Subcutaneous abdominal adipose tissue (tissue), 5 donors: ENCODE data around the gene FNDC8.

Experiments used
- H3K27ac ChIP-seq: one replicate; pipeline ENCODE4 v1.7.0; 2013; ENCODE audit warnings: low read depth, mild to moderate bottlenecking, inconsistent platforms, low read length, moderate library complexity
- H3K27me3 ChIP-seq, 5 donors: one replicate each; pipeline ENCODE4 v1.7.0; 2013; ENCODE audit warnings: low read length in 5 of 5, inconsistent platforms in 1 of 5; ENCODE audit not compliant: control insufficient read depth in 5 of 5, insufficient read depth in 4 of 5
- H3K36me3 ChIP-seq, 5 donors: one replicate each; pipeline ENCODE4 v1.7.0; 2013; ENCODE audit warnings: low read length in 5 of 5; ENCODE audit not compliant: control insufficient read depth in 5 of 5, insufficient read depth in 5 of 5
- H3K4me1 ChIP-seq, 5 donors: one replicate each; pipeline ENCODE4 v1.7.0; 2013; ENCODE audit warnings: low read length in 5 of 5, mild to moderate bottlenecking in 3 of 5, moderate library complexity in 1 of 5; ENCODE audit not compliant: control insufficient read depth in 5 of 5, insufficient read depth in 5 of 5
- H3K4me3 ChIP-seq, 5 donors: one replicate each; pipeline ENCODE4 v1.7.0; 2013; ENCODE audit warnings: low read length in 5 of 5, low read depth in 1 of 5
- H3K9ac ChIP-seq, 5 donors: one replicate each; pipeline ENCODE4 v1.7.0; 2013; ENCODE audit warnings: low read length in 5 of 5, mild to moderate bottlenecking in 4 of 5, moderate library complexity in 3 of 5
- H3K9me3 ChIP-seq, 5 donors: one replicate each; pipeline ENCODE4 v1.7.0; 2013; ENCODE audit warnings: low read length in 5 of 5; ENCODE audit not compliant: control insufficient read depth in 5 of 5
- donor health status: healthy.
- donor health status: healthy.
- donor health status: healthy.
- donor health status: healthy.
- donor health status: healthy.

Gene FNDC8

DNA sequence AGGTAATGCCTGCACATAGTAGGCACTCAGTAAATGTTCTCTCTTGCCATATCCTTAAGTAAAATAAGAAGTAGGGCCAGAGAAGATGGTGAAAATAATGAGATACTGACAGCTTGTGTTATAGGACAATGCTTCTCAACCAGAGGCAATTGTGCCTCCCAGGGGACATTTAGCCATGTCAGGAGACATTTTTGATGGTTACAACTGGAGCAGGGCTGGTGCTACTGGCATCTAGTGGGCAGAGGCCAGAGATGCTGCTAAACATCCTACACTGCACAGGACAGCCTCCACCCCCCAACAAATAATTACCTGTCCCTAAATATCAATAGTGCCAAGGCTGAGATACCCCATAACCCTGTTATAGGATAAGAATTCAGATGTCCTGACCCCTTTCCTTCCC lies 3.4 kb upstream of the FNDC8 start:
- Histone ChIP-seq H3K9ac (no peak overlapping the region), H3K4me3 (no peak overlapping the region), H3K27ac (no peak overlapping the region)

DNA sequence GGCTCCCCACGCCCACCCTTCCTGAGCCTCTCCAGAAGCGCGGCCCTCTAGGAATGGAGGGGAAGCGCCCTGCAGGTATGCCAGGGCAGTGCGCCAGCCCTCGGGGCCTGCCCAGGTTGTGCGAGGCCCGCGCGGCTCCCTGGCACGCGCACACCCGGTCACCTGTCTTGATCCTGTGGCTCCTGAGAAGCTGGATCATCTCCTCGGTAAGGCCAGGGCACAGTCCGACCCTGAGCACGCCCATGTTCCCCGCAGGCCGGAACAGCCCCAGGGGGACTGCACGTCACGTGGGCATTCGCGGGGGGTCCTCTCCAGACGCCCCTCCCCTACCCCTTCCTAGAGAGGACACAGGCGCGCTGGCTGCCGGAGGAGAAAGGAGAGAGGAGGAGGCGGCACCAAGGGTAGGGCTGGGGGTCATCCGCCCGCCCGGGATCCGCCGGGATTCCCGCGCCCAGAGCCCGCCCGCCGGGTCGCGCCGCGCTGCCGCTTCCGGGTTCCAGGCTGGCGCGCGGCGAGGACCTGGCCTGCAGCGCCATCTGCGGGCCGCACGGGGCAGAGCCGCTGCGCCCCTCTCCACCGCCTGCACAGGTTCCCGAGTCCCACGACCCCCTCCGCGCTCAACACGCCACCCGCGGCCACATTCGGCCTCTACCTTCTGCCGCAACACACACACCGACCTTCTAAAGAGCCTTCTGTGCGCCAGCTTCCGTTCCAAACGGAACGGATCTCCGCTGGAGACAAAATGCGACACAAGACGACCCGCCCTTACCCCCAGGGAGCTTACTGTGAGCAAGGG lies 1.8 kb upstream of the FNDC8 start, which contains the start of gene RAD51D:
Gene RAD51D (minus strand): TSS at position 491 of the 796 bp plus-strand sequence. CDS start 247 bp downstream, at position 244.
- Histone ChIP-seq H3K9me3 (no peaks in the 10 kb centered on the region), H3K36me3 (no peaks in the 10 kb centered on the region), H3K27me3 (no peaks in the 10 kb centered on the region), H3K4me1 (peaks cover 3 to 27% (median 19%) of the 10 kb centered on the region in 5 donors), H3K4me3 (peak within 1 kb of the TSS; percentile 80 to 95 (median 91)), H3K9ac (peak within 1 kb of the TSS in 4 of 5 donors; percentile 82 to 92 (median 86)), H3K27ac (peak within 1 kb of the TSS; percentile 54)

More for the DNA sequence above, 3.4 kb upstream of the FNDC8 start:
- no peaks in the 10 kb centered on the region for H3K27me3 ChIP-seq
- no peaks in the 10 kb centered on the region for H3K9me3 ChIP-seq
- H3K36me3 ChIP-seq = peaks cover 0 to under 1% (median 0%) of the 10 kb centered on the region in 5 donors
- peaks cover 3 to 27% (median 19%) of the 10 kb centered on the region in 5 donors for H3K4me1 ChIP-seq

DNA sequence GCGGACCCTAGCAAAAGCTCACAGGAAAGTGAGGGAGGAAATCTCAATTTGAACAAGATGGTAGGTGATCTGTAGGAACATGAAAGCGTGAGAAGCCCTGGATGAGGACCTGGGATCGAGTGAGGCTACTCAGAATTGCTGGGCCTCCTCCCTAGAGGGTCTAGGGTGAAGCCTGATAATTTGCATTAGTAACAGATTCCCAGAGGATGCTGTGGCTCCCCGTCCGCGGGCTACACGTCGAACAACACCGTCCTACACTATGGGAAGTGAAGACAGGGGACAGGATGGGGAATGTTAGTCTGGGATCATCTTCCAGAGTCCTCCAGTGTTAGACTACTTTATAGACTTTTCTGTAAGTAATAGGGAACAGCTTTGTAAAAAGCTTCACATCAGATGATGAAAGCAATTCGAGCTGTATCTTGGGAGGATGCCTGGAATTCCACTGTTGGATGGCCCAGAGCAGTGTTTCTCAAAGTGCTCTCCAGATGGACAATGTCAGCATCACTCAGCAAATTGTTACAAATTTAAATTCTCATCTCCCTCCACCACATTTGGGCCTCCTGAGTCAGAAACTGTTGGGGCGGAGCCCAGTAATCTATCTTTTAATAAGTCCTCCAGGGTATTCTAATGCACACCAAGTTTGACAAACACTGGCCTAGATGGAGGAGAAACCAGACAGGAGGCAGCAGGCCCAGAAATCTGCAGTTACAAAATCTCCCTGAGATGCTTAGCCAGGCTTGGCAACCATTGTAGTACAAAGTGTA lies 6.5 kb downstream of the FNDC8 start:
- H3K27ac ChIP-seq = no peak overlapping the region
- H3K4me1 ChIP-seq = peaks cover 3 to 20% (median 15%) of the 10 kb centered on the region in 5 donors
- no peak overlapping the region for H3K4me3 ChIP-seq
- H3K9me3 ChIP-seq = no peaks in the 10 kb centered on the region
- no peak overlapping the region for H3K9ac ChIP-seq
- no peaks in the 10 kb centered on the region for H3K27me3 ChIP-seq
- H3K36me3 ChIP-seq = peaks cover 0 to 22% (median 20%) of the 10 kb centered on the region in 5 donors

- Histone ChIP-seq H3K9me3 (no peaks in the 10 kb centered on the region), H3K36me3 (peaks cover 0 to 36% (median 34%) of the 10 kb centered on the region in 5 donors), H3K27me3 (no peaks in the 10 kb centered on the region), H3K4me3 (no peak overlapping the region), H3K9ac (no peak overlapping the region), H3K4me1 (peaks cover 3 to 20% (median 15%) of the 10 kb centered on the region in 5 donors), H3K27ac (no peak overlapping the region)
Measured at GRCh38 chr17:35129154-35129972, 7.9 kb downstream of the FNDC8 start.

GRCh38 chr17:35129973-35130351 lies 8.5 kb downstream of the FNDC8 start:
- Histone ChIP-seq H3K4me1 (peaks cover 3 to 20% (median 15%) of the 10 kb centered on the region in 5 donors), H3K27me3 (no peaks in the 10 kb centered on the region), H3K27ac (no peak overlapping the region), H3K9ac (no peak overlapping the region), H3K36me3 (peaks cover 0 to 42% (median 39%) of the 10 kb centered on the region in 5 donors), H3K9me3 (no peaks in the 10 kb centered on the region), H3K4me3 (no peak overlapping the region)

- no peak overlapping the region for H3K9ac ChIP-seq
- peaks cover 0 to 46% (median 43%) of the 10 kb centered on the region in 5 donors for H3K36me3 ChIP-seq
- no peak overlapping the region for H3K4me3 ChIP-seq
- no peaks in the 10 kb centered on the region for H3K9me3 ChIP-seq
- no peak overlapping the region for H3K27ac ChIP-seq
- H3K4me1 ChIP-seq = peaks cover 3 to 23% (median 15%) of the 10 kb centered on the region in 5 donors
- no peaks in the 10 kb centered on the region for H3K27me3 ChIP-seq
Measured at GRCh38 chr17:35130392-35130791, 9.0 kb downstream of the FNDC8 start.

GRCh38 chr17:35132099-35132498 lies 10.7 kb downstream of the FNDC8 start:
- peaks cover 3 to 25% (median 15%) of the 10 kb centered on the region in 5 donors for H3K4me1 ChIP-seq
- no peaks in the 10 kb centered on the region for H3K9me3 ChIP-seq
- H3K36me3 ChIP-seq = peaks cover 0 to 63% (median 60%) of the 10 kb centered on the region in 5 donors

DNA sequence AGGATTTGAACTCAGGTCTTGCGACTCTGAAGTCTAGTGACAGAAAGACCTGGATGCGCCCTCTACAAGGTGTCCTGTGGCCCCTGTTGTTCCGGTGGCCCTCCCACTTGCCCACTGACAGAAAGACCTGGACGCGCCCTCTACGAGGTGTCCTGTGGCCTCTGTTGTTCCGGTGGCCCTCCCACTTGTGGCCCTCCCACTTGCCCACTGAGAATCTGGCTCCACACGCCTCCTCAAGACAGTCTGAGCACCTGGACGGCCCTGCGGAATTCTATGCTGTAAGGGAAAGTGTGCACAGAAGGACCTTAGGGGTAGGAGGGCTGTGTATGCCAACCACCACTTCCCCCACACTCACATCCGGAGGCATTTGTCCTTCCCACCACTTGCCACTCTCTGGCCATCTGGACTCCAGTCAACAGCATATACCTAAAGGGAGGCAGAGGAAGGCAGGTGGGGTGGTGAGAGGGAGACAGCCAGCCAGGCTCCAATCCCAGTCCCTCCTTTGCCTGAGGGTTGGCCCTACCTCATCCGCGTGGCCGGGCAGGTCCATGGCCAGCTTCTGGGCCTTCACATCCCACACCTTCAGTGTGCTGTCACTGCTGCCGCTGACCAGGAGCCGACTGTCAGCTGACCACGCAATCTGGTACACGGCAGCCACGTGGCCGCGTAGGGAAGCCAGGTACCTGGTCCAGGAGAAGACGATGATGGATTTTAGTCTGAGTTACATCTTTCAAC lies 11.6 kb downstream of the FNDC8 start:
- Histone ChIP-seq H3K27me3 (no peaks in the 10 kb centered on the region), H3K9me3 (no peaks in the 10 kb centered on the region), H3K4me3 (no peak overlapping the region), H3K9ac (no peak overlapping the region), H3K36me3 (peaks cover 3 to 72% (median 68%) of the 10 kb centered on the region in 5 donors), H3K4me1 (peaks cover 3 to 25% (median 15%) of the 10 kb centered on the region in 5 donors), H3K27ac (no peak overlapping the region)

More at GRCh38 chr17:35132099-35132498, 10.7 kb downstream of the FNDC8 start:
- H3K9ac ChIP-seq = peak overlapping the region in 1 of 5 donors; percentile 33
- H3K27me3 ChIP-seq = no peaks in the 10 kb centered on the region
- no peak overlapping the region for H3K4me3 ChIP-seq
- no peak overlapping the region for H3K27ac ChIP-seq

- H3K9me3 ChIP-seq = no peaks in the 10 kb centered on the region
- H3K4me3 ChIP-seq = no peak overlapping the region
- H3K27ac ChIP-seq = no peak overlapping the region
- no peak overlapping the region for H3K9ac ChIP-seq
- peaks cover 4 to 93% (median 86%) of the 10 kb centered on the region in 5 donors for H3K36me3 ChIP-seq
- H3K27me3 ChIP-seq = no peaks in the 10 kb centered on the region
- H3K4me1 ChIP-seq = peaks cover 3 to 15% (median 6%) of the 10 kb centered on the region in 5 donors
Measured at GRCh38 chr17:35135322-35135721, 13.9 kb downstream of the FNDC8 start.
